ENCODE results near the gene SNRPF. TPM values are rescaled to one million over a fixed set of nuclear protein-coding genes. Genes with fewer than 3 reads are reported as not detected.

SNRPF gene
- total RNA-seq, 1 experiment from 2014 or later, result 71.4 TPM

GRCh38 chr12:95859947-95860850 lies 1.4 kb downstream of the SNRPF start:
- Histone ChIP-seq H3K9me3 (ENCODE audit: low read depth, low read length, poor library complexity, severe bottlenecking) (peaks cover 8% of the 10 kb centered on the region), H3K27ac (ENCODE audit: low read depth, low read length, poor library complexity, severe bottlenecking) (peak overlapping the region; percentile 87), H3K4me3 (ENCODE audit: low read depth, low read length, poor library complexity, severe bottlenecking) (peak overlapping the region; percentile 80), H3K27me3 (replicated peaks; ENCODE audit: insufficient read depth, low read depth, low read length, poor library complexity) (no peaks in the 10 kb centered on the region), H3K4me1 (ENCODE audit: insufficient read depth, low read length, poor library complexity, severe bottlenecking) (peaks cover 7% of the 10 kb centered on the region), H3K36me3 (ENCODE audit: insufficient read depth, low read length, poor library complexity, severe bottlenecking) (peaks cover 48% of the 10 kb centered on the region)
- no TSS peak for BruUV-seq (replicated peaks)
- DNase-seq (ENCODE audit: low spot score), result no peak
- TF ChIP-seq, protein P1, sequence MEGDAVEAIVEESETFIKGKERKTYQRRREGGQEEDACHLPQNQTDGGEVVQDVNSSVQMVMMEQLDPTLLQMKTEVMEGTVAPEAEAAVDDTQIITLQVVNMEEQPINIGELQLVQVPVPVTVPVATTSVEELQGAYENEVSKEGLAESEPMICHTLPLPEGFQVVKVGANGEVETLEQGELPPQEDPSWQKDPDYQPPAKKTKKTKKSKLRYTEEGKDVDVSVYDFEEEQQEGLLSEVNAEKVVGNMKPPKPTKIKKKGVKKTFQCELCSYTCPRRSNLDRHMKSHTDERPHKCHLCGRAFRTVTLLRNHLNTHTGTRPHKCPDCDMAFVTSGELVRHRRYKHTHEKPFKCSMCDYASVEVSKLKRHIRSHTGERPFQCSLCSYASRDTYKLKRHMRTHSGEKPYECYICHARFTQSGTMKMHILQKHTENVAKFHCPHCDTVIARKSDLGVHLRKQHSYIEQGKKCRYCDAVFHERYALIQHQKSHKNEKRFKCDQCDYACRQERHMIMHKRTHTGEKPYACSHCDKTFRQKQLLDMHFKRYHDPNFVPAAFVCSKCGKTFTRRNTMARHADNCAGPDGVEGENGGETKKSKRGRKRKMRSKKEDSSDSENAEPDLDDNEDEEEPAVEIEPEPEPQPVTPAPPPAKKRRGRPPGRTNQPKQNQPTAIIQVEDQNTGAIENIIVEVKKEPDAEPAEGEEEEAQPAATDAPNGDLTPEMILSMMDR (conservative IDR thresholded peaks at IDR 0.05; ENCODE audit: low read depth, low read length), result no peak
- TF ChIP-seq EZH2 (IDR thresholded peaks at IDR 0.05; ENCODE audit: borderline replicate concordance, low read depth, low read length, poor library complexity, severe bottlenecking), result no peak
- ChIA-PET CTCF (no interaction called here), POLR2A (ENCODE audit: low non-redundant PET) (no interaction called here)
- intact Hi-C loops (cut with micrococcal nuclease; ENCODE audit: unreplicated experiment), result no loop called here

DNA sequence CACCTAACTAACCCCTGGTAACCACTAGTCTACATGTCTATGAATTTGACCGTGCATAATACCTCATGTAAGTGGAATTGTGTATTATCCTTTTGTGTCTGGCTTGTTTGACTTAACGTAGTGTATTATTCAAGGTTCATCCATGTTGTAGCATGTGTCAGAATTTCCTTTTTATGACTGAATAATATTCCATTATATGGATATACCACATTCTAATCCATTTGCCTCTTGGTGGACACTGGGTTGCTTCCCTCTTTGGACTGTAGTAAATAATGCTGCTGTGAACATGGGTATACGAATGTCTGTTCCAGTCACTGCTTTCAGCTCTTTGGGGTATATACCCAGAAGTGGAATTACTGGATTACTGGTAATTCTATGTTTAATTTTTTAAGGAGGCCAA lies 3.3 kb downstream of the SNRPF start:
- POLR2A ChIA-PET (ENCODE audit: low non-redundant PET), result no interaction called here
- H3K36me3 ChIP-seq (ENCODE audit: insufficient read depth, low read length, poor library complexity, severe bottlenecking), result peaks cover 66% of the 10 kb centered on the region
- BruUV-seq (replicated peaks), result no TSS peak

DNA sequence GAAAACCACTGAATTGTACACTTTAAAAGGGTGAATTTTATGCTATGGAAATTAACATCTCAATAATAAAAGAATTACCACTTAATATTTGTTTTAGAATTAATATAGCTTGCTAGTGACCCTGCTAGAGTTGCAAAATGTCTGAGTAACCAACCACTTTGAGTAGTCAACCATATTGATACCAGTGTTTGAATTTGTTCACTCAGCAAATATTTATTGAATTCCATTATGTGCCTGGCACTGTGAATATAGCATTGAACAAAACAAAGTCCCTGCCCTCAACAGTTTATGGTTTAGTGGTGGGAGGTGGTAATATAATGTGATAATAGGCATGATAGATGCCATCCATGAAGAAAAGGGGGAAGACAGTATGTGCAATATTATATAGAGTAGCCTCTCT lies 4.6 kb downstream of the SNRPF start:
- BruUV-seq (replicated peaks), result no TSS peak
- Histone ChIP-seq H3K4me3 (ENCODE audit: low read depth, low read length, poor library complexity, severe bottlenecking) (no peak overlapping the region), H3K4me1 (ENCODE audit: insufficient read depth, low read length, poor library complexity, severe bottlenecking) (peaks cover 7% of the 10 kb centered on the region), H3K36me3 (ENCODE audit: insufficient read depth, low read length, poor library complexity, severe bottlenecking) (peaks cover 78% of the 10 kb centered on the region), H3K27ac (ENCODE audit: low read depth, low read length, poor library complexity, severe bottlenecking) (no peak overlapping the region), H3K9me3 (ENCODE audit: low read depth, low read length, poor library complexity, severe bottlenecking) (peaks cover 8% of the 10 kb centered on the region), H3K27me3 (replicated peaks; ENCODE audit: insufficient read depth, low read depth, low read length, poor library complexity) (no peaks in the 10 kb centered on the region)
- TF ChIP-seq, protein P1 (conservative IDR thresholded peaks at IDR 0.05; ENCODE audit: low read depth, low read length), result no peak
- no peak for TF ChIP-seq EZH2 (IDR thresholded peaks at IDR 0.05; ENCODE audit: borderline replicate concordance, low read depth, low read length, poor library complexity, severe bottlenecking)
- CTCF ChIA-PET, result no interaction called here
- DNase-seq (ENCODE audit: low spot score), result no peak
- POLR2A ChIA-PET (ENCODE audit: low non-redundant PET), result interaction anchor here (0.9 kb wide), 1 partner anchor 17 kb away, joined by 3 read pairs; no protein-coding TSS in a partner anchor
- intact Hi-C loops (cut with micrococcal nuclease; ENCODE audit: unreplicated experiment), result no loop called here

More for the DNA sequence above, 3.3 kb downstream of the SNRPF start:
- TF ChIP-seq EZH2 (IDR thresholded peaks at IDR 0.05; ENCODE audit: borderline replicate concordance, low read depth, low read length, poor library complexity, severe bottlenecking), result no peak
- TF ChIP-seq, protein P1 (conservative IDR thresholded peaks at IDR 0.05; ENCODE audit: low read depth, low read length), result no peak
- CTCF ChIA-PET, result no interaction called here
- H3K27me3 ChIP-seq (replicated peaks; ENCODE audit: insufficient read depth, low read depth, low read length, poor library complexity), result no peaks in the 10 kb centered on the region
- H3K4me1 ChIP-seq (ENCODE audit: insufficient read depth, low read length, poor library complexity, severe bottlenecking), result peaks cover 7% of the 10 kb centered on the region
- no peak for DNase-seq (ENCODE audit: low spot score)
- no peak overlapping the region for H3K27ac ChIP-seq (ENCODE audit: low read depth, low read length, poor library complexity, severe bottlenecking)
- H3K4me3 ChIP-seq (ENCODE audit: low read depth, low read length, poor library complexity, severe bottlenecking), result no peak overlapping the region
- H3K9me3 ChIP-seq (ENCODE audit: low read depth, low read length, poor library complexity, severe bottlenecking), result peaks cover 8% of the 10 kb centered on the region
- intact Hi-C loops (cut with micrococcal nuclease; ENCODE audit: unreplicated experiment), result no loop called here

Data from A673 (cell line).